ENCODE measurements around the gene TRRAP.

Gene TRRAP

DNA sequence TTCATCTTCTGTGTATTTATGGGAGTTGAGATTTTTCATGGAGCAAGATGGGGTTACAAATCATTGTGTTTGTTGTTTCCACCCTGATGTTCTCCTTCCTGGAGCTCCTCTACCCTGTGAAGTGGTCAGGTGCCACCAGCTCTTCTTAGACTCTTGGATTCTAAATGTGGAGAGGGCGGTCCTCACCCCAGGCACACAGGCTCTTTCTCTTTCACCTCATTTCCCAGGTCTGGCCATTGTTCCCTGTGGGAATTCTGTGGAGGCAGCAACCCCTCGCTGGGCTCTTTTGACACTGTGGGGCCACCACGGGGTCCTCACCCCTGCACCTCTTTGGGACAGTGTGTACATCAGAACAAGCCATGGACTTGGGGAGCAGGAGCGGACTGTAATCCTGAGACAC, 95.9 kb downstream of the TRRAP start:
- H2BK15ac ChIP-seq (ENCODE audit: low read length) = no peak overlapping the region
- H3K4me3 ChIP-seq (ENCODE audit: low read length in 2 of 2) = no peak overlapping the region
- H3K4me2 ChIP-seq (ENCODE audit: insufficient read depth, low read length, poor library complexity, severe bottlenecking) = no peak overlapping the region
- H3K9ac ChIP-seq (ENCODE audit: low read depth, low read length, poor library complexity) = no peak overlapping the region
- peaks cover 4% of the 10 kb centered on the region for H3K79me1 ChIP-seq (ENCODE audit: low read depth, low read length)
- H4K8ac ChIP-seq (ENCODE audit: low read depth, low read length) = no peak overlapping the region
- no peak overlapping the region for H3K14ac ChIP-seq (ENCODE audit: low read length)
- H4K91ac ChIP-seq (ENCODE audit: low read depth, low read length, poor library complexity) = no peak overlapping the region
- peaks cover 72 to 100% of the 10 kb centered on the region in 2 donors for H3K36me3 ChIP-seq (replicated peaks in 1 of 2; ENCODE audit: control insufficient read depth in 2 of 2, insufficient read depth in 2 of 2, low read length in 2 of 2)
- H3K4me1 ChIP-seq (ENCODE audit: control insufficient read depth in 2 of 2, insufficient read depth in 1 of 2, low read depth in 1 of 2, low read length in 2 of 2) = no peaks in the 10 kb centered on the region
- H3K23ac ChIP-seq (ENCODE audit: low read depth, low read length, poor library complexity) = no peak overlapping the region
- H3K18ac ChIP-seq (ENCODE audit: low read length) = no peak overlapping the region
- H2AK5ac ChIP-seq (ENCODE audit: low read depth, low read length) = no peak overlapping the region
- H2AFZ ChIP-seq (ENCODE audit: low read length) = no peak overlapping the region
- H3K4ac ChIP-seq (ENCODE audit: low read length) = no peak overlapping the region
- H3K27ac ChIP-seq (replicated peaks; ENCODE audit: low read length) = no peak overlapping the region
- H2BK5ac ChIP-seq (ENCODE audit: low read length) = no peak overlapping the region
- H2BK120ac ChIP-seq (ENCODE audit: low read depth, low read length) = no peak overlapping the region
- no peaks in the 10 kb centered on the region for H3K27me3 ChIP-seq (ENCODE audit: control insufficient read depth in 3 of 3, insufficient read depth in 3 of 3, low read depth in 1 of 3, low read length in 3 of 3)
- DNase-seq (ENCODE audit: low spot score) = no peak
- H3K9me3 ChIP-seq (replicated peaks in 1 of 2; ENCODE audit: control insufficient read depth in 2 of 2, insufficient read depth in 1 of 2, low read depth in 1 of 2, low read length in 2 of 2) = peaks cover 0 to 3% of the 10 kb centered on the region in 2 donors
- H2BK12ac ChIP-seq (ENCODE audit: low read length) = no peak overlapping the region
- WGBS, 2 donors (ENCODE audit: extremely low coverage in 2 of 2, insufficient read length in 2 of 2, insufficient replicate concordance in 1 of 2) = no CpG with 5 or more reads among the region's 4 CpGs

DNA sequence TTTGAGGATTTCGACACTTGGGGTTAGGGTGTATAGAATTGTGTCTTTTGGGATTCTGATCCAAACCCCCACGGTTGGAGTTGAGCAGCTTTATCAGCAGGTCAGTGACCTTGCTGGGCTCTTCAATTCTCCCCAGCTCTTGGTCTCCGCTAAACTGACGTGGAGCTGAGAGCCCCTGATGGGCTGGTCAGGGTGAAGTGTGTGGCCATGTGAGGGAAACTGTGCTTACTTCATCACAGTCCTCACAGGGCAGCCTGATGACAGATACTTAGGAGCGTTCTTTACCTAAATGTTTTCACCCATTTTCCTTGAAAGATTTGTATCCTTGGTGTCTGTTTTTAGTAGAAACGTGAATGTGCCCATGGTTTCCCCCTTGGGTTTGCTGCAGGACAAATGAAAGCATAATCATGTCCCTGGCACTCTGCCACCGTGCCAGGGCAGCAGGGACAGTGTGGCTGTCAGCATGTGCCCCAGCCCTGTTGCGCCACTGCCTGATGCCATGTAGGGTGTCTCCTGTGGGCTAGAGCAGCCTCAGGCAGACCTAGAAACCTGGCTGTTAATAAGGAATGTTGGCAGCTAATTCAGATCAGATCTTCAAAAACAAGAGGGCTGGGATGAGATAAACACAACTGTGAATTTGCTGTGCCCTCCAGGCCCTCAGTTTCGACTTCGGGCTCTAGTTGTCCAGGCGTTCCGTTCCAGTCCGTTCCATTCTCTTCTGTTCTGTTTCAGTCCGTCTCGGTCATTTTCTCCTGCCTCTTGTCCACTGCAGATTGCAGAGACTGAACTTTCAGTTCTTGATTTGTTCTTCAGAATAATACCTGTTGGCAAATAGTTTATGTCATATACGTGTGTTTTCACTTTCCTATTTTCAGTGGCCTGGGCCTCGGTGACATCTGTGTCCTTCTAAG, 96.8 kb downstream of the TRRAP start:
- H3K9ac ChIP-seq (ENCODE audit: low read depth, low read length, poor library complexity) = no peak overlapping the region
- no peak overlapping the region for H2BK12ac ChIP-seq (ENCODE audit: low read length)
- no peak overlapping the region for H3K4me3 ChIP-seq (ENCODE audit: low read length in 2 of 2)
- no peak overlapping the region for H3K14ac ChIP-seq (ENCODE audit: low read length)
- no peak overlapping the region for H3K18ac ChIP-seq (ENCODE audit: low read length)
- H3K4ac ChIP-seq (ENCODE audit: low read length) = no peak overlapping the region
- H2AK5ac ChIP-seq (ENCODE audit: low read depth, low read length) = no peak overlapping the region
- H2AFZ ChIP-seq (ENCODE audit: low read length) = no peak overlapping the region
- H3K4me1 ChIP-seq (ENCODE audit: control insufficient read depth in 2 of 2, insufficient read depth in 1 of 2, low read depth in 1 of 2, low read length in 2 of 2) = no peaks in the 10 kb centered on the region
- peaks cover 0 to 3% of the 10 kb centered on the region in 2 donors for H3K9me3 ChIP-seq (replicated peaks in 1 of 2; ENCODE audit: control insufficient read depth in 2 of 2, insufficient read depth in 1 of 2, low read depth in 1 of 2, low read length in 2 of 2)
- no peak overlapping the region for H3K4me2 ChIP-seq (ENCODE audit: insufficient read depth, low read length, poor library complexity, severe bottlenecking)
- no peak overlapping the region for H3K27ac ChIP-seq (replicated peaks; ENCODE audit: low read length)
- H2BK120ac ChIP-seq (ENCODE audit: low read depth, low read length) = no peak overlapping the region
- no peak overlapping the region for H3K23ac ChIP-seq (ENCODE audit: low read depth, low read length, poor library complexity)
- DNase-seq (ENCODE audit: low spot score) = no peak
- peaks cover 4% of the 10 kb centered on the region for H3K79me1 ChIP-seq (ENCODE audit: low read depth, low read length)
- H2BK15ac ChIP-seq (ENCODE audit: low read length) = no peak overlapping the region
- WGBS, 2 donors (ENCODE audit: extremely low coverage in 2 of 2, insufficient read length in 2 of 2, insufficient replicate concordance in 1 of 2) = no CpG with 5 or more reads among the region's 17 CpGs
- H4K91ac ChIP-seq (ENCODE audit: low read depth, low read length, poor library complexity) = no peak overlapping the region
- H3K27me3 ChIP-seq (ENCODE audit: control insufficient read depth in 3 of 3, insufficient read depth in 3 of 3, low read depth in 1 of 3, low read length in 3 of 3) = no peaks in the 10 kb centered on the region
- H3K36me3 ChIP-seq (replicated peaks in 1 of 2; ENCODE audit: control insufficient read depth in 2 of 2, insufficient read depth in 2 of 2, low read length in 2 of 2) = peaks cover 64 to 100% of the 10 kb centered on the region in 2 donors
- no peak overlapping the region for H2BK5ac ChIP-seq (ENCODE audit: low read length)
- H4K8ac ChIP-seq (ENCODE audit: low read depth, low read length) = no peak overlapping the region

DNA sequence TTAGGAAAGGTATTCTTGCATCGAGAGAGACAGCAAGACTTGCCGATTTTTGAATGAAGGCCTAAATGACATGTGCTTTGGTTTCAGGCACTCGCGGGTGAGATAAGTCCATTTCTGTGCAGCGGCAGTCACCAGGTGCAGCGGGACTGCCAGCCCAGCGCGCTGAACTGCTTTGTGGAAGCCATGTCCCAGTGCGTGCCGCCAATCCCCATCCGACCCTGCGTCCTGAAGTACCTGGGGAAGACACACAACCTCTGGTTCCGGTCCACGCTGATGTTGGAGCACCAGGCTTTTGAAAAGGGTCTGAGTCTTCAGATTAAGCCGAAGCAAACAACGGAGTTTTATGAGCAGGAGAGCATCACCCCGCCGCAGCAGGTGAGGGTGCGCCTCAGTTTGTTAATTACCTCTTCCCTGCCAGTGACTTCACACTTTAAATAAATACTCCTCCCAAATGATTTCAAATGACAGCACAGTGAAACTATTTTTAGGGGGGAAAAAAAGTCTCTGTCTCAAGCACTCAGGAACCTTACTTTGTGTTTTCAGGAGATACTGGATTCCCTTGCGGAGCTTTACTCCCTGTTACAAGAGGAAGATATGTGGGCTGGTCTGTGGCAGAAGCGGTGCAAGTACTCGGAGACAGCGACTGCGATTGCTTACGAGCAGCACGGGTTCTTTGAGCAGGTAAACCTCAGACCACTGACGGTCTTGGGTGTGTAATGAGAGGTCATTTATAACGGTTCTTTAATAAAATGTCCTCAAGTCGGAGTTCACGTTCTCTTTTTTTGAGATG, 98.3 kb downstream of the TRRAP start:
- no peak overlapping the region for H2BK5ac ChIP-seq (ENCODE audit: low read length)
- no peak overlapping the region for H3K4ac ChIP-seq (ENCODE audit: low read length)
- H2AFZ ChIP-seq (ENCODE audit: low read length) = no peak overlapping the region
- no peaks in the 10 kb centered on the region for H3K27me3 ChIP-seq (ENCODE audit: control insufficient read depth in 3 of 3, insufficient read depth in 3 of 3, low read depth in 1 of 3, low read length in 3 of 3)
- no CpG with 5 or more reads among the region's 30 CpGs for WGBS, 2 donors (ENCODE audit: extremely low coverage in 2 of 2, insufficient read length in 2 of 2, insufficient replicate concordance in 1 of 2)
- no peak overlapping the region for H2BK120ac ChIP-seq (ENCODE audit: low read depth, low read length)
- no peak overlapping the region for H2BK15ac ChIP-seq (ENCODE audit: low read length)
- DNase-seq (ENCODE audit: low spot score) = no peak
- H3K9me3 ChIP-seq (replicated peaks in 1 of 2; ENCODE audit: control insufficient read depth in 2 of 2, insufficient read depth in 1 of 2, low read depth in 1 of 2, low read length in 2 of 2) = peaks cover 0 to 3% of the 10 kb centered on the region in 2 donors
- no peak overlapping the region for H3K4me3 ChIP-seq (ENCODE audit: low read length in 2 of 2)
- peaks cover 60 to 100% of the 10 kb centered on the region in 2 donors for H3K36me3 ChIP-seq (replicated peaks in 1 of 2; ENCODE audit: control insufficient read depth in 2 of 2, insufficient read depth in 2 of 2, low read length in 2 of 2)
- H4K91ac ChIP-seq (ENCODE audit: low read depth, low read length, poor library complexity) = no peak overlapping the region
- no peak overlapping the region for H2BK12ac ChIP-seq (ENCODE audit: low read length)
- no peak overlapping the region for H3K18ac ChIP-seq (ENCODE audit: low read length)
- H3K9ac ChIP-seq (ENCODE audit: low read depth, low read length, poor library complexity) = no peak overlapping the region
- H3K23ac ChIP-seq (ENCODE audit: low read depth, low read length, poor library complexity) = no peak overlapping the region
- H4K8ac ChIP-seq (ENCODE audit: low read depth, low read length) = no peak overlapping the region
- no peak overlapping the region for H2AK5ac ChIP-seq (ENCODE audit: low read depth, low read length)
- peaks cover 4% of the 10 kb centered on the region for H3K79me1 ChIP-seq (ENCODE audit: low read depth, low read length)
- H3K14ac ChIP-seq (ENCODE audit: low read length) = no peak overlapping the region
- H3K27ac ChIP-seq (replicated peaks; ENCODE audit: low read length) = no peak overlapping the region
- H3K4me2 ChIP-seq (ENCODE audit: insufficient read depth, low read length, poor library complexity, severe bottlenecking) = no peak overlapping the region
- H3K4me1 ChIP-seq (ENCODE audit: control insufficient read depth in 2 of 2, insufficient read depth in 1 of 2, low read depth in 1 of 2, low read length in 2 of 2) = no peaks in the 10 kb centered on the region

DNA sequence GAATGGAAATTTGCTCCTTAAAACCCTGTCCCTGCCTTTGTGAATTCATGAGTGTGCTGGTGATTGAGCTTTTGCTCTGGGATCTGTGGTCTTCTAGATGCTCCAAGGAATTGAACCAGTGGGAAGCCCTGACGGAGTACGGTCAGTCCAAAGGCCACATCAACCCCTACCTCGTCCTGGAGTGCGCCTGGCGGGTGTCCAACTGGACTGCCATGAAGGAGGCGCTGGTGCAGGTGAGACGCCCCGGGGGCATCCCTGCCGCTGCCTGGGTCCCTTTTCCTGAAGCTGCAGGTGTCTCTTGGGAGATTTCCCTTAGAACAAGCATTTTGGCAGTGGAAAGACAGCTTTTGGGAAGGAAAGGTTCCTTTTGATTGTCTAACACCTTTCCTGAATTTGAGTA, 100.3 kb downstream of the TRRAP start:
- Histone ChIP-seq H3K18ac (ENCODE audit: low read length) (no peak overlapping the region), H3K4ac (ENCODE audit: low read length) (no peak overlapping the region), H3K27me3 (ENCODE audit: control insufficient read depth in 3 of 3, insufficient read depth in 3 of 3, low read depth in 1 of 3, low read length in 3 of 3) (no peaks in the 10 kb centered on the region), H3K23ac (ENCODE audit: low read depth, low read length, poor library complexity) (no peak overlapping the region), H4K8ac (ENCODE audit: low read depth, low read length) (no peak overlapping the region), H2BK12ac (ENCODE audit: low read length) (no peak overlapping the region), H3K4me1 (ENCODE audit: control insufficient read depth in 2 of 2, insufficient read depth in 1 of 2, low read depth in 1 of 2, low read length in 2 of 2) (no peaks in the 10 kb centered on the region), H2AK5ac (ENCODE audit: low read depth, low read length) (no peak overlapping the region), H2BK15ac (ENCODE audit: low read length) (no peak overlapping the region), H3K9ac (ENCODE audit: low read depth, low read length, poor library complexity) (no peak overlapping the region), H2AFZ (ENCODE audit: low read length) (no peak overlapping the region), H3K14ac (ENCODE audit: low read length) (no peak overlapping the region), H2BK120ac (ENCODE audit: low read depth, low read length) (no peak overlapping the region), H3K36me3 (replicated peaks in 1 of 2; ENCODE audit: control insufficient read depth in 2 of 2, insufficient read depth in 2 of 2, low read length in 2 of 2) (peaks cover 63 to 100% of the 10 kb centered on the region in 2 donors), H3K9me3 (replicated peaks in 1 of 2; ENCODE audit: control insufficient read depth in 2 of 2, insufficient read depth in 1 of 2, low read depth in 1 of 2, low read length in 2 of 2) (peaks cover 0 to 3% of the 10 kb centered on the region in 2 donors), H3K27ac (replicated peaks; ENCODE audit: low read length) (no peak overlapping the region), H3K79me1 (ENCODE audit: low read depth, low read length) (peaks cover 1% of the 10 kb centered on the region), H3K4me3 (ENCODE audit: low read length in 2 of 2) (no peak overlapping the region), H4K91ac (ENCODE audit: low read depth, low read length, poor library complexity) (no peak overlapping the region), H3K4me2 (ENCODE audit: insufficient read depth, low read length, poor library complexity, severe bottlenecking) (no peak overlapping the region), H2BK5ac (ENCODE audit: low read length) (no peak overlapping the region)
- no peak for DNase-seq (ENCODE audit: low spot score)
- WGBS, 2 donors (ENCODE audit: extremely low coverage in 2 of 2, insufficient read length in 2 of 2, insufficient replicate concordance in 1 of 2) = no CpG with 5 or more reads among the region's 9 CpGs
